Measurements from ENCODE around the gene NTMT1.

The NTMT1 gene

GRCh38 chr9:129676975-129677374, 51.0 kb downstream of the NTMT1 start:
- TF ChIP-seq, protein P1, sequence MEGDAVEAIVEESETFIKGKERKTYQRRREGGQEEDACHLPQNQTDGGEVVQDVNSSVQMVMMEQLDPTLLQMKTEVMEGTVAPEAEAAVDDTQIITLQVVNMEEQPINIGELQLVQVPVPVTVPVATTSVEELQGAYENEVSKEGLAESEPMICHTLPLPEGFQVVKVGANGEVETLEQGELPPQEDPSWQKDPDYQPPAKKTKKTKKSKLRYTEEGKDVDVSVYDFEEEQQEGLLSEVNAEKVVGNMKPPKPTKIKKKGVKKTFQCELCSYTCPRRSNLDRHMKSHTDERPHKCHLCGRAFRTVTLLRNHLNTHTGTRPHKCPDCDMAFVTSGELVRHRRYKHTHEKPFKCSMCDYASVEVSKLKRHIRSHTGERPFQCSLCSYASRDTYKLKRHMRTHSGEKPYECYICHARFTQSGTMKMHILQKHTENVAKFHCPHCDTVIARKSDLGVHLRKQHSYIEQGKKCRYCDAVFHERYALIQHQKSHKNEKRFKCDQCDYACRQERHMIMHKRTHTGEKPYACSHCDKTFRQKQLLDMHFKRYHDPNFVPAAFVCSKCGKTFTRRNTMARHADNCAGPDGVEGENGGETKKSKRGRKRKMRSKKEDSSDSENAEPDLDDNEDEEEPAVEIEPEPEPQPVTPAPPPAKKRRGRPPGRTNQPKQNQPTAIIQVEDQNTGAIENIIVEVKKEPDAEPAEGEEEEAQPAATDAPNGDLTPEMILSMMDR (IDR thresholded peaks at IDR 0.05), result no peak

GRCh38 chr9:129677456-129677855, 51.5 kb downstream of the NTMT1 start:
- TF ChIP-seq, protein P1 (IDR thresholded peaks at IDR 0.05), result no peak

- TF ChIP-seq, protein P1 (IDR thresholded peaks at IDR 0.05), result no peak
Measured at GRCh38 chr9:129678844-129679243, 52.9 kb downstream of the NTMT1 start.

GRCh38 chr9:129679537-129679936, 53.6 kb downstream of the NTMT1 start:
- TF ChIP-seq, protein P1 (IDR thresholded peaks at IDR 0.05), result no peak

- TF ChIP-seq, protein P1 (IDR thresholded peaks at IDR 0.05), result no peak
Measured at GRCh38 chr9:129681924-129682323, 56.0 kb downstream of the NTMT1 start.

- TF ChIP-seq, protein P1 (IDR thresholded peaks at IDR 0.05), result no peak
Measured at GRCh38 chr9:129682381-129682780, 56.4 kb downstream of the NTMT1 start.

DNA sequence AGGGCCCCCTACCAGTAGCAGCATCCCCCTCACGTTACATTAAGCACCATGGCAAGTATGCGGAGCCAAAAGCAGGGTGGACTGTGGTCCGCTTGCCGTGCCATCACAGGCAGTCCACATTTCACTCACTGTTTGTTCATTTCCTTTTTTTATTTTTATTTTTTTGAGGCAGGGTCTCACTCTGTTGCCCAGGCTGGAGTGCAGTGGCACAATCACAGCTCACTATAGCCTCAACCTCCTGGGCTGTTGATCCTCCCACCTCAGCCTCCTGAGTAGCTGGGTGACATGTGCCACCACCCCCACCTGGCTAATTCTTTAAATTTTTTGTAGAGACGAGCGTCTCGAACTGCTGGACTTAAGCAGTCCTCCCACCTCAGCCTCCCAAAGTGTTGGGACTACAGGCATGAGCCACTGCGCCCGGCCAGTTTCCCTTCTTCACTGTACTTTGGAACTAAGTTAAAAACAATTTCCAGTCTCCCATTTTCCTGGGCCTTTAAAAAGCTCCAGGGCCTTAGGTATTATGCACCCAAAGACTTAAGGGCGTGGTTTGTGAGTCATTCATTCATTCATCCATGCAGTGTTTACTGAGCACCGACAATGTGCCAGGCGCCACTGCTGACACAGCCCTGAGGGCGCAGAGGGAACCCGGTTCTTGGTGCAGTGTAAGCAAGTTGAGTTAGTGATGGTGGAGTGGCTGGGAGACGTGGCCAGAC, 59.4 kb downstream of the NTMT1 start:
- TF ChIP-seq, protein P1 (IDR thresholded peaks at IDR 0.05), result no peak

Data from LNCAP (cell line).